Omental fat pad (tissue), 4 donors: ENCODE data around the gene HAPLN1. TPM values are rescaled to one million over a fixed set of nuclear protein-coding genes. Genes with fewer than 3 reads are reported as not detected.

Experiments
- ATAC-seq: fragments of 150-250 bp; one replicate; pipeline ENCODE4 v1.9.1; 2016; ENCODE audit warnings: mild to moderate bottlenecking, moderate library complexity; ENCODE audit not compliant: low FRiP score
- DNase-seq: peaks from one replicate; pipeline ENCODE4 v3.0.0-alpha.2; 2019; ENCODE audit warnings: low spot score
- CTCF ChIP-seq, 3 donors: fragments of 450-650 bp; IDR thresholded peaks; one replicate each; pipeline ENCODE4 v1.5.1; 2016 to 2017; ENCODE audit warnings: antibody characterized with exemption in 3 of 3, mild to moderate bottlenecking in 3 of 3, moderate library complexity in 2 of 3
- total RNA-seq, 4 donors: library from RNA; depleted of rRNA; stranded (reverse); fragments of >200 nt; gene quantifications; one replicate each; pipeline ENCODE4 v1.1.0, GENCODE V29; 2016

The HAPLN1 gene
- total RNA-seq, 4 donors from 2014 or later = not detected

GRCh38 chr5:83708170-83708569, 12.5 kb downstream of the HAPLN1 start:
- TF ChIP-seq CTCF (IDR thresholded peaks at IDR 0.05) = no peak
- ATAC-seq (no peak), DNase-seq (no peak)

GRCh38 chr5:83703059-83703458, 17.6 kb downstream of the HAPLN1 start:
- ATAC-seq (no peak), DNase-seq (no peak)
- TF ChIP-seq CTCF (IDR thresholded peaks at IDR 0.05) = no peak

DNA sequence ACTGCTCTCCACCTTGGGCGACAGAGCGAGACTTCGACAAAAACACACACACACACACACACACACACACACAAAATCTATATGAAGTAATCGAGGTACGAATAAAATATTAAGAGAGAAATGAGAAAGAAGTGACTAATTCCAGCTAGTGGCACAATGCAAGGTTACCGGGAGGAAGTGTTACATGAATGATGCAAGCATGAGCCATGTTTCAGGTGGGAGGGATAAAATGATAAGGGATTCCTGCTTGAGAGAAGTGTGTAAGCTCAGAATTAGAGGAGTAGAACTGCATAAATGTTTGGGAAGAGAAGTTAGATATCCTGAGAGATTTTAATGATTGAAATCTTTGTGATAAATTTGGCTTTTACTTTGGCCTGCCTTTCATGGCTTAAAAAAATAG, 18.8 kb downstream of the HAPLN1 start:
- TF ChIP-seq CTCF (IDR thresholded peaks at IDR 0.05) = no peak

GRCh38 chr5:83689881-83690280, 30.8 kb downstream of the HAPLN1 start:
- ATAC-seq (no peak), DNase-seq (no peak)
- TF ChIP-seq CTCF (IDR thresholded peaks at IDR 0.05) = no peak

More for the DNA sequence above, 18.8 kb downstream of the HAPLN1 start:
- ATAC-seq (no peak), DNase-seq (no peak)

DNA sequence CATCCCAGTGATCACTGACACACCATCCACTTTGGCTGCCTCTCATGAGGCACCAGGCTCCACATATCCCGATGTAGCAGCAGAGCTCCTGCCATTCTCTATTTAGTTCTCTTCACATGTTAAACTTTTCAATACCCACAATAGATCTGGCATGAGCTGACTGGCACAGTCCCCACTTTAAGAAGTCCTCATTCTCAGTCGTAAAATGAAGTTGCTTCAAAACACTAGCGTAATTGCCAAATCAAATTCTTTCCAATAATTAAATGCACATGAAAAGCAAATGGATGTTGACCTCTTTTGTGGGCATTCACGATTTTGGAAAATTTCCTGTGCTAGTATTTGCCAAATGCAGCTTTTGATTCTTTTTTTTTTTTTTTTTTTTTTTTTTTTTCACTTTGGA, 32.4 kb downstream of the HAPLN1 start:
- ATAC-seq = no peak
- DNase-seq = no peak
- no peak for TF ChIP-seq CTCF (IDR thresholded peaks at IDR 0.05)

DNA sequence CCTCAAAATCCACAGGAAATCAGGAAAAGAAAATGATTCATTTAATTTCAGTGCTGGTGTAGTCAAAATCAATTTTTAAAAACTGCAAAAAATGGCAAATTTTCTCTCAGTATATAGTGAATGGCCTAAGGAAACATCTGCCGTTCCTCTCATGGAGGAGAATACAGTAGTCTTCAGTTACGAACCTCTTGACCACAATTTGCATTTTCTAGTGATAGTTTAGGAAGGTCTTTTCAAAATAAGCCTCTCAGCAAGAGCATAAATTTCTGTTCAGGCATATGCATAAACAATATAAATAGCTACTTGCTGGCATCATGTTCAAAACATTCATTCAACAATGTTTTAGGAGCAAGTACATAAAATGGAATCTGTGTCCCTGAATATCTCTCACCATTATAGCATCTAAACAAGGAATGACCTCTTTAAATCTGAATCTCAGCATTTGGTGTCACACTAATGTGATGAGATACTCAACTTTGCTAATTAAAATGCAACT, 33.5 kb downstream of the HAPLN1 start:
- DNase-seq (no peak), ATAC-seq (no peak)
- no peak for TF ChIP-seq CTCF (IDR thresholded peaks at IDR 0.05)

- no peak for TF ChIP-seq CTCF (IDR thresholded peaks at IDR 0.05)
- DNase-seq (no peak), ATAC-seq (no peak)
These were observed 34.4 kb downstream of the HAPLN1 start for GRCh38 chr5:83686251-83686650.
